GM19023 (cell line): ENCODE measurements around the gene OR6P1.

Experiments
- ATAC-seq: cut with Tn5 transposase; IDR thresholded peaks from one replicate; pipeline ENCODE4 v1.9.1; 2021; ENCODE audit warnings: mild to moderate bottlenecking, moderate library complexity; ENCODE audit not compliant: unreplicated experiment

The OR6P1 gene

DNA sequence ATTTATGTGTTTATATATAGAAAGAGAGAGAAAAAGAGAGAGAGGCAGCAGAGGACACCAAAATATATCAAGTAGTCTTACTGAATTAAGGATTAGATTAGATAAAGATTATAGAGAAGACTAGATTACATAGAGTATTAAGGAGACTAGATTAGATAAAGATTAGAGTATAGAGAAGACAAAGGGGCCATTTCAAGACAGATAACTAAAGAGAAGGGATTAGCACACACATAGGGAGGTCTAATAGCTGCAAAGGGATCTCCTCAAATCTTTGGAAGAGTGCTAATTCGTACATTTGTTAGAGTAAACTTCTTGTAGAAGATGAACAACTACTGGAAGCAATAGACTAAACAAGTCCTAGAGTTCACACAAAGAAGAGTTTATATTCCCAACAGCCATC is 50.4 kb downstream of the OR6P1 start:
- ATAC-seq: no peak

DNA sequence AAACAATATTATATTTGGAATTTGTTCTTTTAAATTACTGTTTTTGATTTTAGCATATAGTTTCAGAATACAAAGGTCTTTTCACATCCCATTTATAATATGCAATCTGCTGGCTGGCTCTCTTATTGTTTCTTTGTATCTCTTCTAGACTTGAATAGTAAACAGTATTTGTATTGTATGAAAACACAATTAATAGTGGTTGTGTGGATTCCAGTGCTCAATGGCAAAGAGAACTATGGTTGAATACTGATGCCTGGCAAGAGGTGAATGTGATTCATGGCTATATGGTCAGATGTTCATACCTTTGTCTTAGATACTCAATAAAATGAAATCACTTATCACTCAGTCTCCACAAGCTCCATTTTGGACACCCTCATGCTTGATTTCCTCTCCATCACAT is 53.4 kb downstream of the OR6P1 start:
- ATAC-seq: no peak
